HCT116 (cell line): Measurements from ENCODE around the gene EHF. TPM values are rescaled to one million over a fixed set of nuclear protein-coding genes. Genes with fewer than 3 reads are reported as not detected.

Source experiments
- ATAC-seq: fragments of 200-7000 bp; cut with Tn5 transposase; 2 replicates; pipeline ENCODE4 v1.9.1; 2020; ENCODE audit warnings: mild to moderate bottlenecking, moderate library complexity
- BruUV-seq: library from RNA; stranded (reverse); fragments of 400-500 nt; replicated peaks from 2 replicates; lab custom pipeline; 2021; lab: Mats Ljungman, UMichigan
- CTCF ChIA-PET: fragments of 300-600 bp; sonication (Branson Sonifier 250); formaldehyde crosslinking; loops from one replicate; lab custom pipeline; 2021; ENCODE audit warnings: antibody characterized with exemption; lab: Charles Lee
- POLR2A ChIA-PET: fragments of 300-600, 350-600 bp; sonication (Branson Sonifier 250); formaldehyde crosslinking; loops from one replicate; lab custom pipeline; 2021; ENCODE audit warnings: antibody characterized with exemption; lab: Charles Lee
- RAD21 ChIA-PET, 2 experiments: fragments of 300-600 bp; sonication (Branson Sonifier 250); formaldehyde crosslinking; loops; one replicate each; lab custom pipeline; 2023; ENCODE audit warnings: low total read pairs in 2 of 2; ENCODE audit not compliant: uncharacterized antibody in 2 of 2, unreplicated experiment in 2 of 2, low non-redundant PET in 1 of 2; lab: Charles Lee
- DNase-seq: peaks from one replicate; pipeline ENCODE4 v3.0.0-alpha.2; 2010; ENCODE audit warnings: low read depth, low spot score
- H2AFZ ChIP-seq: fragments of 200-600 bp; shearing (Covaris generic), sonication (generic); 2 replicates; pipeline ENCODE4 v1.6.1; 2017; ENCODE audit warnings: low read depth, mixed run types, mixed read lengths, antibody characterized with exemption, low read length; ENCODE audit not compliant: poor library complexity, severe bottlenecking
- H3K27ac ChIP-seq: 2 replicates; pipeline ENCODE4 v1.5.1; 2012; ENCODE audit warnings: low read depth, low read length
- H3K27me3 ChIP-seq: fragments of 200-600 bp; sonication (generic); 2 replicates; pipeline ENCODE4 v1.6.1; 2016; ENCODE audit warnings: mixed run types, low read length, mixed read lengths; ENCODE audit not compliant: insufficient read depth
- H3K36me3 ChIP-seq, 2 experiments: fragments of 200-500 bp in 1 of 2; fragments of 200-600 bp in 1 of 2; sonication (Bioruptor generic) in 1 of 2; sonication (generic) in 1 of 2; 2 replicates each; pipeline versions ENCODE4 v1.5.1 to v1.6.1; 2014 to 2016; ENCODE audit warnings: low read length in 2 of 2, inconsistent platforms in 1 of 2, mixed read lengths in 1 of 2, mixed run types in 1 of 2; ENCODE audit not compliant: insufficient read depth in 2 of 2, control insufficient read depth in 1 of 2
- H3K4me1 ChIP-seq, 2 experiments: fragments of 200-600 bp in 1 of 2; sonication (generic) in 1 of 2; 2 replicates each; pipeline versions ENCODE4 v1.5.1 to v1.6.1; 2012 to 2017; ENCODE audit warnings: low read length in 2 of 2, inconsistent platforms in 1 of 2, mild to moderate bottlenecking in 1 of 2, mixed read lengths in 1 of 2, mixed run types in 1 of 2, moderate library complexity in 1 of 2; ENCODE audit not compliant: insufficient read depth in 2 of 2, control insufficient read depth in 1 of 2
- H3K4me2 ChIP-seq: fragments of 200-600 bp; sonication (generic); 2 replicates; pipeline ENCODE4 v1.6.1; 2017; ENCODE audit warnings: mixed run types, low read length, mixed read lengths
- H3K4me3 ChIP-seq, 2 experiments: fragments of 200-600 bp in 1 of 2; sonication (generic) in 1 of 2; replicated peaks in 1 of 2; 2 replicates each; pipeline ENCODE4 v1.5.1; 2011 to 2016; ENCODE audit warnings: low read length in 2 of 2, control low read depth in 1 of 2, low read depth in 1 of 2, mild to moderate bottlenecking in 1 of 2, mixed read lengths in 1 of 2, mixed run types in 1 of 2
- H3K79me2 ChIP-seq: fragments of 200-600 bp; sonication (generic); 2 replicates; pipeline ENCODE4 v1.6.1; 2017; ENCODE audit warnings: mild to moderate bottlenecking, mixed run types, low read length, moderate library complexity, mixed read lengths; ENCODE audit not compliant: insufficient read depth
- H3K9ac ChIP-seq: fragments of 200-600 bp; sonication (generic); 2 replicates; pipeline ENCODE4 v1.6.1; 2016; ENCODE audit warnings: low read length, mixed read lengths
- H3K9me2 ChIP-seq: fragments of 200-600 bp; sonication (generic), shearing (Covaris generic); 2 replicates; pipeline ENCODE4 v1.6.1; 2017; ENCODE audit warnings: mixed run types, mild to moderate bottlenecking, moderate library complexity; ENCODE audit not compliant: insufficient read depth
- H3K9me3 ChIP-seq, 2 experiments: fragments of 200-500 bp in 1 of 2; fragments of 200-600 bp in 1 of 2; sonication (Bioruptor generic) in 1 of 2; sonication (generic) in 1 of 2; 2 replicates each; pipeline ENCODE4 v1.6.1; 2014 to 2017; ENCODE audit warnings: low read length in 2 of 2, mixed read lengths in 2 of 2, inconsistent platforms in 1 of 2, low read depth in 1 of 2, mild to moderate bottlenecking in 1 of 2, mixed run types in 1 of 2, moderate library complexity in 1 of 2; ENCODE audit not compliant: control insufficient read depth in 1 of 2, insufficient read depth in 1 of 2
- H4K20me1 ChIP-seq: fragments of 200-600 bp; sonication (generic), shearing (Covaris generic); 2 replicates; pipeline ENCODE4 v1.6.1; 2017; ENCODE audit warnings: mixed run types, mild to moderate bottlenecking, moderate library complexity; ENCODE audit not compliant: insufficient read depth
- CEBPB ChIP-seq: IDR thresholded peaks from 2 replicates; pipeline ENCODE4 v1.6.1; 2012; ENCODE audit warnings: low read depth
- POLR2A ChIP-seq: IDR thresholded peaks from 2 replicates; pipeline ENCODE4 v1.7.0; 2011; ENCODE audit warnings: borderline replicate concordance; ENCODE audit not compliant: insufficient read depth, insufficient read length; ENCODE audit errors: extremely low read depth
- SIN3A ChIP-seq: IDR thresholded peaks from 2 replicates; pipeline ENCODE4 v1.6.1; 2012; ENCODE audit warnings: low read depth
- SP1 ChIP-seq: IDR thresholded peaks from 2 replicates; pipeline ENCODE4 v1.6.1; 2012; ENCODE audit warnings: low read depth
- ZNF274 ChIP-seq: fragments of 200-500 bp; sonication (Bioruptor generic); IDR thresholded peaks from 2 replicates; pipeline ENCODE4 v1.6.1; 2014; ENCODE audit warnings: mild to moderate bottlenecking, low read depth, low read length, inconsistent platforms
- intact Hi-C: fragments of 100-400 bp; cut with micrococcal nuclease; formaldehyde crosslinking; loops from 2 replicates; pipeline ENCODE4 v1.10.0; 2022
- total RNA-seq: library from RNA; stranded (reverse); gene quantifications from one replicate; pipeline ENCODE4 v1.2.1, GENCODE V29; 2021; ENCODE audit not compliant: unreplicated experiment
- TF ChIP-seq, protein P1 (sequence below), 3 experiments: fragments of 200-600 bp in 1 of 3; sonication (generic) in 1 of 3; IDR thresholded peaks in 2 of 3; conservative IDR thresholded peaks in 1 of 3; 2 replicates each; pipeline ENCODE4 v1.5.1; 2012 to 2017; ENCODE audit warnings: low read depth in 2 of 3, low read length in 2 of 3, antibody characterized with exemption in 1 of 3, borderline replicate concordance in 1 of 3, control low read depth in 1 of 3, mild to moderate bottlenecking in 1 of 3, mixed read lengths in 1 of 3, mixed run types in 1 of 3, moderate library complexity in 1 of 3; ENCODE audit not compliant: insufficient read depth in 1 of 3

EHF gene
- total RNA-seq, 1 experiment from 2014 or later, result 51.5 TPM

DNA sequence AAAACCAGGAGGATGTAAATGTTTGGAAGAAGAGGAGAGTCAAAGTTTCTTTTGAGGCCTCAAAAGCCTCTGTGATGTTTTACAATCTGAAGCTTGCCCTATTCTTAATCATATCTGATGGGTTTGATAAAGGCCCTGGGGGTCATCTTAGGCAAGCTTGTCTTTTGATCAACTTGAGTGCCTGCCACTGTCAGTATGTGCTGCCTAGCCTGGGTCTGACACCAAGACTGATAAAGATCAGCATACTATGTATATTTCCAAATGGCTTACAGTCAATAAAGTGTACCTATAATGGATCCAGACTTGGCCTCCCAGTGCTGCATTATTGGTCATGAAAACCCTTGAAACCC lies 12.7 kb downstream of the EHF start:
- Histone ChIP-seq H3K36me3 (no peaks in the 10 kb centered on the region), H3K9me2 (no peaks in the 10 kb centered on the region), H3K4me3 (no peak overlapping the region), H3K27me3 (no peaks in the 10 kb centered on the region), H4K20me1 (no peaks in the 10 kb centered on the region), H2AFZ (peak overlapping the region; percentile 56), H3K79me2 (peaks cover 96% of the 10 kb centered on the region), H3K9ac (peak overlapping the region; percentile 56), H3K4me2 (peak overlapping the region; percentile 64), H3K4me1 (peaks cover 21 to 97% of the 10 kb centered on the region in 2 experiments), H3K9me3 (no peaks in the 10 kb centered on the region), H3K27ac (peak overlapping the region; percentile 52)
- intact Hi-C loops, result no loop called here
- CTCF ChIA-PET, result interaction anchor here (0.8 kb wide), 1 partner anchor 159 kb away, joined by 3 read pairs; no protein-coding TSS in a partner anchor
- RAD21 ChIA-PET, result interaction anchor here in 1 of 2 experiments (1.1 kb wide), 1 partner anchor 47 kb away, joined by 3 read pairs; no protein-coding TSS in a partner anchor
- no peak for ATAC-seq
- TF ChIP-seq SP1 (peak; percentile 18; the same call in 1 of the 2 replicates), ZNF274 (no peak)
- no peak for DNase-seq
- no TSS peak for BruUV-seq
- POLR2A ChIA-PET, result interaction anchor here (1.0 to 1.2 kb wide), 3 partner anchors 9 to 29 kb away, joined by 3 to 6 read pairs (median 3); partner anchors contain the start of gene EHF

DNA sequence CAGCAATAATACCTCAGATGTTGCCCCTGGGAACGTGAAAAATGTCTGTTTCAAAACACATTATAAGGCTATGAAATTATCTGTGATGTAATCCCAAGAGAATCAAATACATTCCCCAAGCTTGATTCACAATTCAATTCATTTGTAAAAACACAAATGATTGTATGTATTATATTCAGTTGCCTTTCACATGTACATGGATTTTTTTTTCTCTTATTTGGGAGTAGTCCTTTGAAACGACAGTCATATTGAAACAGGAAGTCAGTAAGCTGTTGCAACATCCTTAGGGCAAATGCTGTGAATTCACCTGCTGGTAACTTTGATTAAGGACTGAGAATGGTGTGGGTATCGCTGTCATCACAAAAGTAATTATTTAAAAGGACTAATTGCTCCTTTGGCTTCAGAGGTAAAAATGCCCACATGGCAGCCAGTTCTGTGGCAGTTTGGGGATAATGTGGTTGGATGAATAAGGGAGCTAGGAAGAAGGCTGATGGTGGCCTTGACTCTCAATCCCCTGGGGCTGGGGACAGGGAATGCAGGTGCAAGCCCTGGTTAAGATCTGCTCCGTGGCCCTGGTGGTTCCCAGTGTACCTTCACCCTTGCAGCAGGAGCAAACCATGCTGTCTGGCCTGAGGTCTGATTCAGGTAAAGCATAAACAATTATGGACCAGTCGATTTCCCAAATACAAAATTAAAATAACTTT lies 13.2 kb downstream of the EHF start:
- ChIA-PET RAD21 (interaction anchor here in 1 of 2 experiments (1.1 kb wide), 1 partner anchor 48 kb away, joined by 3 read pairs; no protein-coding TSS in a partner anchor), POLR2A (interaction anchor here (1.0 to 1.2 kb wide), 3 partner anchors 10 to 29 kb away, joined by 3 to 6 read pairs (median 3); partner anchors contain the start of gene EHF), CTCF (interaction anchor here (0.8 kb wide), 1 partner anchor 159 kb away, joined by 3 read pairs; no protein-coding TSS in a partner anchor)
- Histone ChIP-seq H3K4me3 (no peak overlapping the region), H3K4me2 (peak overlapping the region; percentile 64), H3K27me3 (no peaks in the 10 kb centered on the region), H3K9me3 (no peaks in the 10 kb centered on the region), H4K20me1 (no peaks in the 10 kb centered on the region), H3K9me2 (no peaks in the 10 kb centered on the region), H3K36me3 (no peaks in the 10 kb centered on the region), H2AFZ (peak overlapping the region; percentile 56), H3K4me1 (peaks cover 26 to 97% of the 10 kb centered on the region in 2 experiments), H3K79me2 (peaks cover 95% of the 10 kb centered on the region), H3K27ac (peak overlapping the region; percentile 52), H3K9ac (peak overlapping the region; percentile 56)
- TF ChIP-seq POLR2A, result no peak
- peak; percentile 87; the same call in 1 of the 2 replicates for TF ChIP-seq CEBPB
- no peak for TF ChIP-seq SIN3A
- TF ChIP-seq, protein P1, sequence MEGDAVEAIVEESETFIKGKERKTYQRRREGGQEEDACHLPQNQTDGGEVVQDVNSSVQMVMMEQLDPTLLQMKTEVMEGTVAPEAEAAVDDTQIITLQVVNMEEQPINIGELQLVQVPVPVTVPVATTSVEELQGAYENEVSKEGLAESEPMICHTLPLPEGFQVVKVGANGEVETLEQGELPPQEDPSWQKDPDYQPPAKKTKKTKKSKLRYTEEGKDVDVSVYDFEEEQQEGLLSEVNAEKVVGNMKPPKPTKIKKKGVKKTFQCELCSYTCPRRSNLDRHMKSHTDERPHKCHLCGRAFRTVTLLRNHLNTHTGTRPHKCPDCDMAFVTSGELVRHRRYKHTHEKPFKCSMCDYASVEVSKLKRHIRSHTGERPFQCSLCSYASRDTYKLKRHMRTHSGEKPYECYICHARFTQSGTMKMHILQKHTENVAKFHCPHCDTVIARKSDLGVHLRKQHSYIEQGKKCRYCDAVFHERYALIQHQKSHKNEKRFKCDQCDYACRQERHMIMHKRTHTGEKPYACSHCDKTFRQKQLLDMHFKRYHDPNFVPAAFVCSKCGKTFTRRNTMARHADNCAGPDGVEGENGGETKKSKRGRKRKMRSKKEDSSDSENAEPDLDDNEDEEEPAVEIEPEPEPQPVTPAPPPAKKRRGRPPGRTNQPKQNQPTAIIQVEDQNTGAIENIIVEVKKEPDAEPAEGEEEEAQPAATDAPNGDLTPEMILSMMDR (IDR thresholded peaks at IDR 0.05 in 2 of 3, conservative IDR thresholded peaks at IDR 0.05 in 1 of 3; ENCODE audit: borderline replicate concordance in 1 of 3, insufficient read depth in 1 of 3, low read depth in 2 of 3, low read length in 2 of 3), result peak in 1 of 3 experiments; percentile 14; a peak in 1 of 6 replicates
- DNase-seq, result no peak
- peak; percentile 49; the same call in 1 of the 2 replicates for ATAC-seq
- intact Hi-C loops, result no loop called here
- BruUV-seq, result no TSS peak
